Measurements from ENCODE around the gene MOB2. TPM values are rescaled to one million over a fixed set of nuclear protein-coding genes. Genes with fewer than 3 reads are reported as not detected.

Gene MOB2, protein sequence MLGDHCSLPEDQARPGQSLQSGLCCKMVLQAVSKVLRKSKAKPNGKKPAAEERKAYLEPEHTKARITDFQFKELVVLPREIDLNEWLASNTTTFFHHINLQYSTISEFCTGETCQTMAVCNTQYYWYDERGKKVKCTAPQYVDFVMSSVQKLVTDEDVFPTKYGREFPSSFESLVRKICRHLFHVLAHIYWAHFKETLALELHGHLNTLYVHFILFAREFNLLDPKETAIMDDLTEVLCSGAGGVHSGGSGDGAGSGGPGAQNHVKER
- 14.8 and 29.8 TPM in 2 replicates for total RNA-seq (2011; cell fraction: chromatin; rRNA removed; ENCODE audit: low replicate concordance)
- 29.5 and 31.0 TPM in 2 replicates for total RNA-seq (2011; cell fraction: nucleolus; rRNA removed)
- total RNA-seq (2011; cell fraction: nucleoplasm; rRNA removed), result 17.6 and 19.9 TPM in 2 replicates
- 18.9 and 19.1 TPM in 2 replicates for total RNA-seq (2014; rRNA removed)
- total RNA-seq (2014; rRNA removed; fragmentation: Illumina TruSeq; extraction: Trizol), result 9.0 and 16.7 TPM in 2 replicates
- total RNA-seq (2015; rRNA removed; fragmentation: Illumina TruSeq; extraction: Trizol), result 18.9 and 19.2 TPM in 2 replicates
- total RNA-seq (2021), result 23.6 and 24.9 TPM in 2 replicates
- 30.4 and 33.3 TPM in 2 replicates for polyA plus RNA-seq (2011; rRNA removed)
- polyA plus RNA-seq (2011; cell fraction: cytosol; rRNA removed), result 32.0 and 48.0 TPM in 2 replicates
- 38.7 and 62.4 TPM in 2 replicates for polyA plus RNA-seq (2011; cell fraction: nucleus; rRNA removed)
- polyA plus RNA-seq (2012), result 19.2 and 26.7 TPM in 2 replicates
- 36.8 and 46.3 TPM in 2 replicates for polyA plus RNA-seq (2014; fragmentation: Illumina TruSeq; extraction: Trizol)
- under 1 TPM; 0.17 to 0.41 TPM for polyA plus RNA-seq (2014; fragmentation: Nextera tagmentation; extraction: Ambion mirVana)
- polyA plus RNA-seq (2014; rRNA removed), result 24.3 and 27.5 TPM in 2 replicates
- polyA minus RNA-seq (2011; rRNA and poly(A)+ RNA removed), result 16.6 and 22.5 TPM in 2 replicates
- 10.3 and 13.7 TPM in 2 replicates for polyA minus RNA-seq (2011; cell fraction: cytosol; rRNA and poly(A)+ RNA removed)
- polyA minus RNA-seq (2011; cell fraction: nucleus; rRNA and poly(A)+ RNA removed), result 7.5 and 12.7 TPM in 2 replicates
- Bru-seq, nascent RNA, result percentile 55 among the genes with signal in this experiment
- BruChase-seq, experiment 1, labeled RNA remaining after a 2-hour chase, result percentile 62 among the genes with signal in this experiment
- percentile 60 among the genes with signal in this experiment for BruChase-seq, experiment 2, labeled RNA remaining after a 6-hour chase
- long read RNA-seq, experiment 1, partial matches to known transcripts, result 38 of 54 reads
- long read RNA-seq, experiment 1, other reads (novel, unspliced or antisense), result 14 of 54 reads
- long read RNA-seq, experiment 2, partial matches to known transcripts, result 8 of 20 reads
- long read RNA-seq, experiment 2, other reads (novel, unspliced or antisense), result 11 of 20 reads
- long read RNA-seq, experiment 3, partial matches to known transcripts, result 11 of 15 reads
- long read RNA-seq, experiment 3, other reads (novel, unspliced or antisense), result 3 of 15 reads

DNA sequence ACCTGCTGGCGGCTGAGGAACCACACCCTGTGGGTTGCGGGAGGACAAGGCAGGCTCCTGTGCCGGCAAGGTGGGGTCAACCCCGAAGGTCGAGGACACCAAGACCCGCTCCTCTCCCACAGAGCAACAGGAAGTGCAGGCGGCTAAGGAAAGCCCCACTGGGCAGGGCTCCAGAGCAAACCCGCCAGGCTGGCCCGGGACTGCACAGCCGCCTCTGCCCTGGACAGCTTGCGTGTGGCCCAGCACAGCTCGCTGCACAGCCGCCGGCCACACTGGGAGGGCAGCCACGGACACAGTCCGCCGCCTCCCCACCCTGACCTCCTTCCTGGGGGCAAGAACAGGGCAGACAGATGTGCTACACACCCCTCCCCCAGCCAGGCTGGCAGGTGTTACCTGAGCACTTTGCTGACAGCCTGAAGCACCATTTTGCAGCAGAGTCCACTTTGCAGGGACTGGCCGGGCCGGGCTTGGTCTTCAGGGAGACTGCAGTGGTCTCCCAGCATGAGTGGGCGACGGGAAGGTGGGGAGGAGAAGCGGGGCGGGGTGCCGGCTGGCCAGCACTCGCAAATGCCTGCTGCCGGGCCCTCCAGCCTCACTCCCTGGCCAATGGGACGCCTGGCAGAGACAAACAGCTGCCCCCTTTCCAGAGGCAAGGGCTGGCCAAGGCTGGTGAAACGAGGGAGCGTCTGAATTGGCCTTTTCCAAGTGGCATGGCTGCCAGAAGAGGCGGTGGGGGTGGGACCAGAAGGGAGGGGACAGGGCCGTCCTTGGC is at the start of gene MOB2:
TSS of gene MOB2 (minus strand) at position 726 of the 772 bp plus-strand sequence. CDS start at position 503, 223 bp downstream.
- H4K20me1 ChIP-seq (replicated peaks; ENCODE audit: control insufficient read depth, insufficient read depth, low read length), result peaks cover 48% of the 10 kb centered on the region
- no TSS peak for BruUV-seq (replicated peaks)
- no peak within 1 kb of the TSS for H3K4me2 ChIP-seq (ENCODE audit: insufficient read depth, low read length)
- H3K27me3 ChIP-seq (ENCODE audit: control insufficient read depth in 2 of 2, insufficient read depth in 2 of 2, low read length in 2 of 2), result no peaks in the 10 kb centered on the region
- no peaks in the 10 kb centered on the region for H3K9me3 ChIP-seq (replicated peaks; ENCODE audit: control insufficient read depth, insufficient read depth, low read depth, low read length)
- 0 out of 4 replicates have a peak within 1 kb of the TSS, but pooled peaks of 1 of the 2 experiments have one; percentile 20 for H3K9ac ChIP-seq (ENCODE audit: insufficient read depth in 1 of 2, low read depth in 2 of 2, low read length in 2 of 2)
- peaks cover 0 to 54% of the 10 kb centered on the region in 2 experiments; a peak in 2 of 5 replicates for H3K4me1 ChIP-seq (replicated peaks in 1 of 2; ENCODE audit: control insufficient read depth in 2 of 2, insufficient read depth in 2 of 2, low read length in 2 of 2)
- ChIA-PET POLR2A (interaction anchor here (0.6 kb wide), 1 partner anchor 8 kb away, joined by 3 read pairs; no protein-coding TSS in a partner anchor), CTCF (ENCODE audit: low intra/inter-chr PET ratio) (no interaction called here)
- H3K9me1 ChIP-seq (ENCODE audit: control insufficient read depth, insufficient read depth, low read length), result no peaks in the 10 kb centered on the region
- H2AFZ ChIP-seq (ENCODE audit: low read depth, low read length), result no peak within 1 kb of the TSS
- intact Hi-C loops (cut with micrococcal nuclease) (no loop called here), in situ Hi-C loops (cut with MboI) (no loop called here)
- ATAC-seq, result peak; percentile 30
- H3K36me3 ChIP-seq (ENCODE audit: control insufficient read depth, insufficient read depth, low read length), result no peaks in the 10 kb centered on the region
- FAIRE-seq, result no peak
- no peak within 1 kb of the TSS for H3K27ac ChIP-seq (ENCODE audit: extremely low read depth, low read depth, low read length)
- DNase-seq (ENCODE audit: extremely low read depth in 1 of 4, low spot score in 3 of 4), result peak in 2 of 4 experiments; percentile 28 to 33
- no peak for TF ChIP-seq SAFB2 (IDR thresholded peaks at IDR 0.05; ENCODE audit: borderline replicate concordance, low read depth, low read length, severe bottlenecking)
- TF ChIP-seq, protein P1, sequence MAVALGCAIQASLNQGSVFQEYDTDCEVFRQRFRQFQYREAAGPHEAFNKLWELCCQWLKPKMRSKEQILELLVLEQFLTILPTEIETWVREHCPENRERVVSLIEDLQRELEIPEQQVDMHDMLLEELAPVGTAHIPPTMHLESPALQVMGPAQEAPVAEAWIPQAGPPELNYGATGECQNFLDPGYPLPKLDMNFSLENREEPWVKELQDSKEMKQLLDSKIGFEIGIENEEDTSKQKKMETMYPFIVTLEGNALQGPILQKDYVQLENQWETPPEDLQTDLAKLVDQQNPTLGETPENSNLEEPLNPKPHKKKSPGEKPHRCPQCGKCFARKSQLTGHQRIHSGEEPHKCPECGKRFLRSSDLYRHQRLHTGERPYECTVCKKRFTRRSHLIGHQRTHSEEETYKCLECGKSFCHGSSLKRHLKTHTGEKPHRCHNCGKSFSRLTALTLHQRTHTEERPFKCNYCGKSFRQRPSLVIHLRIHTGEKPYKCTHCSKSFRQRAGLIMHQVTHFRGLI (CRISPR knock-in tag; IDR thresholded peaks at IDR 0.05), result no peak
- TF ChIP-seq, protein P2, sequence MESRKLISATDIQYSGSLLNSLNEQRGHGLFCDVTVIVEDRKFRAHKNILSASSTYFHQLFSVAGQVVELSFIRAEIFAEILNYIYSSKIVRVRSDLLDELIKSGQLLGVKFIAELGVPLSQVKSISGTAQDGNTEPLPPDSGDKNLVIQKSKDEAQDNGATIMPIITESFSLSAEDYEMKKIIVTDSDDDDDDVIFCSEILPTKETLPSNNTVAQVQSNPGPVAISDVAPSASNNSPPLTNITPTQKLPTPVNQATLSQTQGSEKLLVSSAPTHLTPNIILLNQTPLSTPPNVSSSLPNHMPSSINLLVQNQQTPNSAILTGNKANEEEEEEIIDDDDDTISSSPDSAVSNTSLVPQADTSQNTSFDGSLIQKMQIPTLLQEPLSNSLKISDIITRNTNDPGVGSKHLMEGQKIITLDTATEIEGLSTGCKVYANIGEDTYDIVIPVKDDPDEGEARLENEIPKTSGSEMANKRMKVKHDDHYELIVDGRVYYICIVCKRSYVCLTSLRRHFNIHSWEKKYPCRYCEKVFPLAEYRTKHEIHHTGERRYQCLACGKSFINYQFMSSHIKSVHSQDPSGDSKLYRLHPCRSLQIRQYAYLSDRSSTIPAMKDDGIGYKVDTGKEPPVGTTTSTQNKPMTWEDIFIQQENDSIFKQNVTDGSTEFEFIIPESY (CRISPR knock-in tag; IDR thresholded peaks at IDR 0.05), result peak; percentile 98
- peak; percentile 33; the same call in 1 of the 2 replicates for TF ChIP-seq POLR2G (IDR thresholded peaks at IDR 0.05; ENCODE audit: low read depth, low read length)
- TF ChIP-seq, protein P3, sequence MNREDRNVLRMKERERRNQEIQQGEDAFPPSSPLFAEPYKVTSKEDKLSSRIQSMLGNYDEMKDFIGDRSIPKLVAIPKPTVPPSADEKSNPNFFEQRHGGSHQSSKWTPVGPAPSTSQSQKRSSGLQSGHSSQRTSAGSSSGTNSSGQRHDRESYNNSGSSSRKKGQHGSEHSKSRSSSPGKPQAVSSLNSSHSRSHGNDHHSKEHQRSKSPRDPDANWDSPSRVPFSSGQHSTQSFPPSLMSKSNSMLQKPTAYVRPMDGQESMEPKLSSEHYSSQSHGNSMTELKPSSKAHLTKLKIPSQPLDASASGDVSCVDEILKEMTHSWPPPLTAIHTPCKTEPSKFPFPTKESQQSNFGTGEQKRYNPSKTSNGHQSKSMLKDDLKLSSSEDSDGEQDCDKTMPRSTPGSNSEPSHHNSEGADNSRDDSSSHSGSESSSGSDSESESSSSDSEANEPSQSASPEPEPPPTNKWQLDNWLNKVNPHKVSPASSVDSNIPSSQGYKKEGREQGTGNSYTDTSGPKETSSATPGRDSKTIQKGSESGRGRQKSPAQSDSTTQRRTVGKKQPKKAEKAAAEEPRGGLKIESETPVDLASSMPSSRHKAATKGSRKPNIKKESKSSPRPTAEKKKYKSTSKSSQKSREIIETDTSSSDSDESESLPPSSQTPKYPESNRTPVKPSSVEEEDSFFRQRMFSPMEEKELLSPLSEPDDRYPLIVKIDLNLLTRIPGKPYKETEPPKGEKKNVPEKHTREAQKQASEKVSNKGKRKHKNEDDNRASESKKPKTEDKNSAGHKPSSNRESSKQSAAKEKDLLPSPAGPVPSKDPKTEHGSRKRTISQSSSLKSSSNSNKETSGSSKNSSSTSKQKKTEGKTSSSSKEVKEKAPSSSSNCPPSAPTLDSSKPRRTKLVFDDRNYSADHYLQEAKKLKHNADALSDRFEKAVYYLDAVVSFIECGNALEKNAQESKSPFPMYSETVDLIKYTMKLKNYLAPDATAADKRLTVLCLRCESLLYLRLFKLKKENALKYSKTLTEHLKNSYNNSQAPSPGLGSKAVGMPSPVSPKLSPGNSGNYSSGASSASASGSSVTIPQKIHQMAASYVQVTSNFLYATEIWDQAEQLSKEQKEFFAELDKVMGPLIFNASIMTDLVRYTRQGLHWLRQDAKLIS (CRISPR knock-in tag; IDR thresholded peaks at IDR 0.05), result no peak
- no peak for TF ChIP-seq ZBTB7A (IDR thresholded peaks at IDR 0.05; ENCODE audit: borderline replicate concordance, control insufficient read depth, low read depth, low read length)
- H3K79me2 ChIP-seq (ENCODE audit: control insufficient read depth, insufficient read depth, low read length), result peaks cover under 1% of the 10 kb centered on the region; the same call in 2 of the 3 replicates
- H3K4me3 ChIP-seq, result no peak within 1 kb of the TSS
- WGBS (ENCODE audit: insufficient coverage, low coverage, missing lambda C conversion rate), result 66% methylated on average over 18 of the region's 31 CpGs
